ENCODE measurements around the gene PIGK.
"Not testable (repeated sequence)": the region's sequence is repeated elsewhere in the genome, so short reads cannot be mapped to it uniquely, and the experiment has no call there.

Gene PIGK

GRCh38 chr1:77219166-77219887 lies at the start of gene PIGK:
PIGK (minus strand) TSS chr1:77219430; CDS start chr1:77219402, 28 bp downstream.
- peak; percentile 86 for DNase-seq

GRCh38 chr1:77267035-77267434 lies 47.8 kb upstream of the PIGK start:
- DNase-seq, result no peak

GRCh38 chr1:77265180-77265579 lies 46.0 kb upstream of the PIGK start:
- no peak for DNase-seq

GRCh38 chr1:77263708-77264107 lies 44.5 kb upstream of the PIGK start:
- DNase-seq, result no peak

GRCh38 chr1:77253211-77253610 lies 34.0 kb upstream of the PIGK start:
- DNase-seq, result no peak

- DNase-seq, result no peak
Observed at GRCh38 chr1:77250126-77250525, 30.9 kb upstream of the PIGK start.

- DNase-seq, result no peak
Observed at GRCh38 chr1:77245830-77246229, 26.6 kb upstream of the PIGK start.

GRCh38 chr1:77239311-77239710 lies 20.1 kb upstream of the PIGK start:
- no peak for DNase-seq

- DNase-seq, result no peak
Observed at GRCh38 chr1:77238462-77238861, 19.2 kb upstream of the PIGK start.

- no peak for DNase-seq
Observed at GRCh38 chr1:77234943-77235342, 15.7 kb upstream of the PIGK start.

GRCh38 chr1:77234096-77234495 lies 14.9 kb upstream of the PIGK start:
- no peak for DNase-seq

GRCh38 chr1:77232829-77233228 lies 13.6 kb upstream of the PIGK start:
- no peak for DNase-seq

- no peak for DNase-seq
Observed at GRCh38 chr1:77230051-77230450, 10.8 kb upstream of the PIGK start.

- no peak for DNase-seq
Observed at GRCh38 chr1:77228836-77229235, 9.6 kb upstream of the PIGK start.

- no peak for DNase-seq
Observed at GRCh38 chr1:77227381-77227780, 8.2 kb upstream of the PIGK start.

GRCh38 chr1:77222496-77222895 lies 3.3 kb upstream of the PIGK start:
- no peak for DNase-seq

GRCh38 chr1:77220687-77221463 lies 1.6 kb upstream of the PIGK start:
- DNase-seq, result no peak

GRCh38 chr1:77218477-77219165 lies 609 bp downstream of the PIGK start:
- no peak for DNase-seq

- DNase-seq, result not testable (repeated sequence)
Observed at GRCh38 chr1:77204043-77204442, 15.2 kb downstream of the PIGK start.

GRCh38 chr1:77202751-77203150 lies 16.5 kb downstream of the PIGK start:
- DNase-seq, result no peak

- DNase-seq, result no peak
Observed at GRCh38 chr1:77200806-77201205, 18.4 kb downstream of the PIGK start.

GRCh38 chr1:77200293-77200692 lies 18.9 kb downstream of the PIGK start:
- no peak for DNase-seq

- no peak for DNase-seq
Observed at GRCh38 chr1:77197351-77197750, 21.9 kb downstream of the PIGK start.

GRCh38 chr1:77193951-77194350 lies 25.3 kb downstream of the PIGK start:
- DNase-seq, result no peak

Data from T1000 (cell line).